A549 (cell line): ENCODE results near the gene KCNMA1. TPM values are rescaled to one million over a fixed set of nuclear protein-coding genes. Genes with fewer than 3 reads are reported as not detected.

Source experiments
- ATAC-seq, 2 experiments: fragments of 200-7000 bp in 1 of 2; fragments of >200 bp in 1 of 2; cut with Nextera tagmentation in 1 of 2; cut with Tn5 transposase in 1 of 2; 3 replicates each; pipeline versions ENCODE4 v1.8.0 to v1.9.1; 2018 to 2020; ENCODE audit warnings: mild to moderate bottlenecking in 1 of 2, moderate library complexity in 1 of 2
- CTCF ChIA-PET: fragments of 300-600 bp; sonication (Branson Sonifier 250); formaldehyde crosslinking; extraction: SDS; loops from one replicate; lab custom pipeline; 2021; ENCODE audit warnings: antibody characterized with exemption, inconsistent platforms; lab: Yijun Ruan, JAX
- POLR2A ChIA-PET: fragments of 350-600 bp; formaldehyde crosslinking; extraction: SDS; loops from one replicate; lab custom pipeline; 2021; ENCODE audit warnings: antibody characterized with exemption, inconsistent platforms; lab: Yijun Ruan, JAX
- DNase-seq, 2 experiments: peaks; one replicate each; pipeline versions ENCODE4 v3.0.0 to v3.0.0-alpha.2; 2011 to 2016; ENCODE audit warnings: low read depth in 1 of 2, low spot score in 1 of 2
- FAIRE-seq: peaks from 2 replicates; lab custom pipeline; 2011; peaks lifted over from hg19 to GRCh38; lab: Jason Lieb, UNC
- H3K27ac ChIP-seq, 2 experiments: fragments of >200 bp; sonication (Bioruptor Twin); formaldehyde crosslinking; 3 replicates each; pipeline ENCODE4 v1.5.1; 2016 to 2017
- H3K4me1 ChIP-seq: fragments of >200 bp; sonication (Bioruptor Twin); formaldehyde crosslinking; 3 replicates; pipeline ENCODE4 v1.6.1; 2016
- H3K4me2 ChIP-seq: fragments of >200 bp; sonication (Bioruptor Twin); formaldehyde crosslinking; 3 replicates; pipeline ENCODE4 v1.6.1; 2016
- H3K4me3 ChIP-seq: fragments of >200 bp; sonication (Bioruptor Twin); formaldehyde crosslinking; 3 replicates; pipeline ENCODE4 v1.5.1; 2016
- H3K9me3 ChIP-seq: fragments of >200 bp; sonication (Bioruptor Twin); formaldehyde crosslinking; 3 replicates; pipeline ENCODE4 v1.6.1; 2016
- BCL3 ChIP-seq: fragments of >200 bp; sonication (Bioruptor Twin); formaldehyde crosslinking; IDR thresholded peaks from 3 replicates; pipeline ENCODE4 v1.6.1; 2016
- BHLHE40 ChIP-seq: IDR thresholded peaks from 2 replicates; pipeline ENCODE4 v1.6.1; 2012; ENCODE audit warnings: low read depth, low read length, inconsistent platforms
- CHD2 ChIP-seq: fragments of 150-350 bp; IDR thresholded peaks from 2 replicates; pipeline ENCODE4 v1.6.1; 2014; ENCODE audit warnings: low read length; ENCODE audit not compliant: partially characterized antibody
- CTCF ChIP-seq: fragments of >200 bp; sonication (Bioruptor Twin); formaldehyde crosslinking; IDR thresholded peaks from 3 replicates; pipeline ENCODE4 v1.5.1; 2016
- EHF ChIP-seq: fragments of 250-450 bp; sonication (Bioruptor Pico); IDR thresholded peaks from 2 replicates; pipeline ENCODE4 v1.5.0; 2020; ENCODE audit warnings: mild to moderate bottlenecking
- EP300 ChIP-seq, 2 experiments: fragments of >200 bp; sonication (Bioruptor Twin); formaldehyde crosslinking; IDR thresholded peaks; 2 replicates in 1 of 2; 3 replicates in 1 of 2; pipeline ENCODE4 v1.6.1; 2016 to 2017
- ESRRA ChIP-seq: fragments of 150-350 bp; IDR thresholded peaks from 2 replicates; pipeline ENCODE4 v1.6.1; 2014; ENCODE audit warnings: mild to moderate bottlenecking, low read length, borderline replicate concordance
- FOSL2 ChIP-seq, 2 experiments: fragments of 450-650 bp in 1 of 2; fragments of >200 bp in 1 of 2; sonication (Bioruptor Twin) in 1 of 2; formaldehyde crosslinking; IDR thresholded peaks; 2 replicates each; pipeline versions ENCODE4 v1.5.0 to v1.6.1; 2016 to 2020; ENCODE audit warnings: mild to moderate bottlenecking in 1 of 2, moderate library complexity in 1 of 2
- FOXS1 ChIP-seq: fragments of 250-450 bp; sonication (Bioruptor Pico); IDR thresholded peaks from 2 replicates; pipeline ENCODE4 v1.5.0; 2020; ENCODE audit warnings: mild to moderate bottlenecking, moderate library complexity
- GATA3 ChIP-seq: IDR thresholded peaks from 2 replicates; pipeline ENCODE4 v1.6.1; 2012; ENCODE audit warnings: borderline replicate concordance
- HEYL ChIP-seq: fragments of 250-450 bp; sonication (Bioruptor Pico); IDR thresholded peaks from 2 replicates; pipeline ENCODE4 v1.8.0; 2021; ENCODE audit warnings: mild to moderate bottlenecking, moderate library complexity
- HMGXB4 ChIP-seq: fragments of 250-450 bp; sonication (Bioruptor Pico); IDR thresholded peaks from 2 replicates; pipeline ENCODE4 v1.5.0; 2021; ENCODE audit warnings: mild to moderate bottlenecking, moderate library complexity, borderline replicate concordance
- JUN ChIP-seq, 2 experiments: fragments of >200 bp; sonication (Bioruptor Twin); formaldehyde crosslinking; IDR thresholded peaks; 2 replicates in 1 of 2; 3 replicates in 1 of 2; pipeline ENCODE4 v1.6.1; 2016 to 2017
- JUNB ChIP-seq: fragments of >200 bp; sonication (Bioruptor Twin); formaldehyde crosslinking; IDR thresholded peaks from 2 replicates; pipeline ENCODE4 v1.6.1; 2016
- KDM1A ChIP-seq: fragments of 200-600 bp; sonication (generic); IDR thresholded peaks from 2 replicates; pipeline ENCODE4 v1.6.1; 2016; ENCODE audit warnings: low read depth, mild to moderate bottlenecking
- PBX3 ChIP-seq: IDR thresholded peaks from 2 replicates; pipeline ENCODE4 v1.6.1; 2012
- POLR2AphosphoS2 ChIP-seq: conservative IDR thresholded peaks from 2 replicates; pipeline ENCODE4 v1.6.1; 2012; ENCODE audit warnings: low read length, improper control_type of control experiment, inconsistent platforms
- RARB ChIP-seq: fragments of 250-450 bp; sonication (Bioruptor Pico); IDR thresholded peaks from 2 replicates; pipeline ENCODE4 v1.8.0; 2021; ENCODE audit warnings: mild to moderate bottlenecking, moderate library complexity
- RCOR1 ChIP-seq: fragments of 150-350 bp; IDR thresholded peaks from 2 replicates; pipeline ENCODE4 v1.6.1; 2014; ENCODE audit warnings: antibody characterized with exemption, low read length, low read depth
- REST ChIP-seq: fragments of 200-600 bp; sonication (generic); IDR thresholded peaks from 2 replicates; pipeline ENCODE4 v1.6.1; 2016; ENCODE audit warnings: antibody characterized with exemption, mild to moderate bottlenecking, moderate library complexity
- SMC3 ChIP-seq: fragments of >200 bp; sonication (Bioruptor Twin); formaldehyde crosslinking; IDR thresholded peaks from 3 replicates; pipeline ENCODE4 v1.6.1; 2018; ENCODE audit warnings: inconsistent platforms
- USF2 ChIP-seq: fragments of 450-650 bp; IDR thresholded peaks from 2 replicates; pipeline ENCODE4 v1.6.1; 2014; ENCODE audit warnings: antibody characterized with exemption
- ZFP36 ChIP-seq: fragments of 450-650 bp; IDR thresholded peaks from 2 replicates; pipeline ENCODE4 v1.6.1; 2014; ENCODE audit warnings: borderline replicate concordance; ENCODE audit not compliant: partially characterized antibody
- ZSCAN20 ChIP-seq: fragments of 250-450 bp; sonication (Bioruptor Pico); IDR thresholded peaks from 2 replicates; pipeline ENCODE4 v1.8.0; 2022; ENCODE audit warnings: mild to moderate bottlenecking, moderate library complexity
- WGBS: methylation state at CpG from one replicate; pipeline ENCODE4 v1.1.6; 2017; ENCODE audit errors: missing lambda C conversion rate; 5-methylcytosine and 5-hydroxymethylcytosine counted together
- polyA plus RNA-seq, 4 experiments: library from polyadenylated mRNA; depleted of rRNA in 3 of 4; stranded (reverse); fragments of >200 nt; fragmentation: RNase III in 1 of 4; extraction: RNeasy Plus Mini Kit Qiagen cat#74134 plus additional on column Dnase treatment in 1 of 4; gene quantifications; 2 replicates in 3 of 4; 3 replicates in 1 of 4; pipeline ENCODE4 v1.2.3, GENCODE V29; 2011 to 2017

KCNMA1 gene
- polyA plus RNA-seq, 2 of the 4 experiments (the other 2 are of a cell fraction) = 14.9 to 30.6 TPM

- TF ChIP-seq GATA3 (peak; percentile 57; the same call in 1 of the 2 replicates), CTCF (no peak), JUNB (peak; percentile 59; the same call in 1 of the 2 replicates), EP300 (IDR thresholded peaks at IDR 0.05) (peak; percentile 15 to 49; a peak in 2 of 5 replicates), KDM1A (no peak), BCL3 (no peak), HEYL (CRISPR knock-in tag) (no peak), EHF (no peak)
- TF ChIP-seq, all 56 proteins: peak for 4
Observed at GRCh38 chr10:77195101-77195500, 442.5 kb downstream of the KCNMA1 start (continued).

GRCh38 chr10:77193001-77193400 is 444.6 kb downstream of the KCNMA1 start:
- no peak overlapping the region for H3K4me3 ChIP-seq
- CTCF ChIA-PET = interaction anchor here (0.6 to 5.1 kb wide), 2 partner anchors 19 to 77 kb away, joined by 4 to 33 read pairs; no protein-coding TSS in a partner anchor
- POLR2A ChIA-PET = no interaction called here
- no peaks in the 10 kb centered on the region for H3K9me3 ChIP-seq
- TF ChIP-seq USF2 = no peak
- no peak for TF ChIP-seq SMC3
- no peak for TF ChIP-seq HEYL (CRISPR knock-in tag)
- no peak for TF ChIP-seq GATA3
- TF ChIP-seq HMGXB4 (CRISPR knock-in tag) = no peak
- no peak for TF ChIP-seq RCOR1
- no peak for TF ChIP-seq ZFP36
- TF ChIP-seq FOXS1 = no peak
- TF ChIP-seq REST = no peak
- TF ChIP-seq JUN (IDR thresholded peaks at IDR 0.05) = no peak
- TF ChIP-seq RARB = no peak
- no peak for TF ChIP-seq PBX3
- no peak for TF ChIP-seq POLR2AphosphoS2
- TF ChIP-seq JUNB = no peak
- no peak for TF ChIP-seq ESRRA
- no peak for TF ChIP-seq CHD2
- TF ChIP-seq BHLHE40 = no peak
- TF ChIP-seq ZSCAN20 (CRISPR knock-in tag) = no peak
- no peak for TF ChIP-seq EP300 (IDR thresholded peaks at IDR 0.05)
- TF ChIP-seq FOSL2 (IDR thresholded peaks at IDR 0.05) = no peak
- TF ChIP-seq FOSL2 (CRISPR knock-in tag; IDR thresholded peaks at IDR 0.05) = no peak
- ATAC-seq (no peak), FAIRE-seq (no peak), DNase-seq (no peak)
- H3K27ac ChIP-seq = peak overlapping the region in 1 of 2 experiments; percentile 63; a peak in 1 of 6 replicates
- 83% methylated on average over 2 of the region's 2 CpGs for WGBS
- H3K4me2 ChIP-seq = no peak overlapping the region
- H3K4me1 ChIP-seq = peaks cover 20% of the 10 kb centered on the region
